HL-60 (cell line): ENCODE data around the gene CHI3L2.

ENCODE experiments used
- DNase-seq, 2 experiments: peaks; one replicate each; pipeline ENCODE4 v3.0.0-alpha.2; 2010 to 2020; ENCODE audit warnings: low read depth in 1 of 2, low spot score in 1 of 2
- H3K27ac ChIP-seq: fragments of 250-450 bp; sonication (Bioruptor Pico); replicated peaks from 2 replicates; pipeline ENCODE4 v1.5.1; 2020; ENCODE audit warnings: mild to moderate bottlenecking, moderate library complexity
- H3K27me3 ChIP-seq: fragments of 250-450 bp; sonication (Bioruptor Pico); 2 replicates; pipeline ENCODE4 v1.5.1; 2021; ENCODE audit warnings: mild to moderate bottlenecking, moderate library complexity; ENCODE audit not compliant: insufficient read depth, poor library complexity, severe bottlenecking
- H3K4me3 ChIP-seq: replicated peaks from 2 replicates; pipeline ENCODE4 v1.5.1; 2011; ENCODE audit warnings: mild to moderate bottlenecking, control low read depth, low read length; ENCODE audit not compliant: insufficient read depth
- CTCF ChIP-seq: IDR thresholded peaks from one replicate; pipeline ENCODE4 v1.5.1; 2011; ENCODE audit warnings: low read length, control low read depth, inconsistent platforms; ENCODE audit not compliant: insufficient read depth
- GABPA ChIP-seq: IDR thresholded peaks from 2 replicates; pipeline ENCODE4 v1.6.1; 2012; ENCODE audit warnings: low read depth
- POLR2AphosphoS5 ChIP-seq: IDR thresholded peaks from 2 replicates; pipeline ENCODE4 v1.6.1; 2012; ENCODE audit warnings: low read depth
- REST ChIP-seq: IDR thresholded peaks from 2 replicates; pipeline ENCODE4 v1.6.1; 2012; ENCODE audit warnings: low read depth; ENCODE audit not compliant: insufficient replicate concordance
- SPI1 ChIP-seq: IDR thresholded peaks from 2 replicates; pipeline ENCODE4 v1.6.1; 2012; ENCODE audit warnings: low read depth, mild to moderate bottlenecking, borderline replicate concordance

Gene CHI3L2

GRCh38 chr1:111211921-111212320 is 15.6 kb upstream of the CHI3L2 start:
- TF ChIP-seq REST (no peak), SPI1 (no peak), CTCF (no peak), POLR2AphosphoS5 (no peak), GABPA (no peak)

GRCh38 chr1:111212634-111213335 is 14.7 kb upstream of the CHI3L2 start:
- Histone ChIP-seq H3K4me3 (no peak overlapping the region), H3K27me3 (no peaks in the 10 kb centered on the region), H3K27ac (peak overlapping the region; percentile 5; the same call in 1 of the 2 replicates)
- DNase-seq = peak in 1 of 2 experiments; percentile 58
- no peak for TF ChIP-seq POLR2AphosphoS5
- no peak for TF ChIP-seq CTCF
- TF ChIP-seq REST = no peak
- no peak for TF ChIP-seq SPI1
- no peak for TF ChIP-seq GABPA

More at GRCh38 chr1:111211921-111212320, 15.6 kb upstream of the CHI3L2 start:
- no peak for DNase-seq
- Histone ChIP-seq H3K27ac (no peak overlapping the region), H3K4me3 (no peak overlapping the region), H3K27me3 (no peaks in the 10 kb centered on the region)

DNA sequence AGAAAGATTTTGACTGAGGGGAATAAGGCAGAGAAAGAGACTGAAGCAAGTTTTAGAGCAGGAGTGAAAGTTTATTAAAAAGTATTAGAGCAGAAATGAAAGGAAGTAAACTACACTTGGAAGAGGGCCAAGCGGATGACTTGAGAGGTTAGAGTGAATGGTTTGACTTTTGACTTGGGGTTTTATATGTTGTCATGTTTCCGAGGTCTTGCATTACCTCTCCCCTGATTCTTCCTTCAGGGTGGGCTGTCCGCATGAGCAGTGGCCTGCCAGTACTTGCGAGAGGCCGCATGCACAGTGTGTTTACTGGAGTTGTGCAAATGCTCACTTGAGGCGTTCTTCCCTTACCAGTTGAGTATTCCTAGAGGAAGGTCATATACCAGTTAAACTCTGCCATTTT is 14.1 kb upstream of the CHI3L2 start:
- TF ChIP-seq SPI1 = no peak
- Histone ChIP-seq H3K4me3 (no peak overlapping the region), H3K27ac (peak overlapping the region; percentile 5; the same call in 1 of the 2 replicates), H3K27me3 (no peaks in the 10 kb centered on the region)
- DNase-seq = peak in 1 of 2 experiments; percentile 45

- no peak for DNase-seq
- Histone ChIP-seq H3K27me3 (no peaks in the 10 kb centered on the region), H3K4me3 (no peak overlapping the region), H3K27ac (no peak overlapping the region)
- TF ChIP-seq SPI1 = no peak
- no peak for TF ChIP-seq CTCF
- TF ChIP-seq GABPA = no peak
- no peak for TF ChIP-seq POLR2AphosphoS5
- TF ChIP-seq REST = no peak
These were observed 13.3 kb upstream of the CHI3L2 start for GRCh38 chr1:111214074-111214801.
